Measurements from ENCODE around the gene COL8A1. TPM values are rescaled to one million over a fixed set of nuclear protein-coding genes. Genes with fewer than 3 reads are reported as not detected.
A peak's percentile ranks its signal among the peaks of the same experiment; 100 is the strongest.

COL8A1 gene
- total RNA-seq, 1 donor from 2014 or later = 0.75 TPM

DNA sequence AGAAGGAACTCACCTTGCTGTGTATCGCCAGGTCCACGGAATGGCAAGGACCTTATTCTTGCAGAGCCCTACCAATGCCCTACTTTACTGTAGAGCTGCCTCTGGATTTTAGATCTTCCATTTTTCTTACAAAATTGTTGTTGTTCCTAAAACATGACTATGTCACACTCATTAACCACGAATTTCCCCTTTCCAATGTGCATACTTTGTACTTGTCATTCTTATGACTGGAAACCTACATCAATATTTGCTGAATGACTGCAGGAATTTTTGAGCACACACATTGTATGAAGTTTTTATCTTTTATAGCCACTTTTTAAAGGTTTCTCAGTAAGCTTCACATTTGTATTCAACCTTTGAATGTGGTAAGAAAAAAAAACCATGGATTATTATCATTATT lies 143.4 kb downstream of the COL8A1 start:
- no peak for DNase-seq (ENCODE audit: low spot score)
- no peak for ATAC-seq

DNA sequence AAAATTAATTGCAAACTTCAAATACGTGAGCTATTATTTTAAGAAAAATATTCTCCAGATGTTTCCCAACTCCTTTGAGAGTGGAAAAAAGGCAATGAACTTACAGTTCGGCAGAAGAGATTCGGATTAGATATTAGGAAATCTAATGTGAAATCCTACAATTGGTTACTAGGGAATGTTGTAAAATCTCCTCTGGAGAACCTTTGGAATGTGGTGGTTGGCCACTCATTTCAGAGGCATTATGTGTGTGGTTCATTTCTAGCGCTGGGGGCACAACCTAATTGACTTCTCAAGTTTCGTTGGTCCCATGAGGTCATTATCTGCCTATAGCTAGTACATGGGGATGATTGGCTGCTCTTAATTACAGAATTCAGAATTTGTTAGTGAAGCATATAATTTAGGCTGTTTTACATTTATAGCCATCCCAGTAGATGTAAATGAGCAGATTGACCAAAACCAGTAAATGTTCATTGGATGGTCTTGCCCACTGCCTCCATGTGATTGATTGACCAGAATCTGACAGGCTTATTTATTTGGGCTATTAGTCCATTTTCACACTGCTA lies 144.7 kb downstream of the COL8A1 start:
- ATAC-seq = no peak

DNA sequence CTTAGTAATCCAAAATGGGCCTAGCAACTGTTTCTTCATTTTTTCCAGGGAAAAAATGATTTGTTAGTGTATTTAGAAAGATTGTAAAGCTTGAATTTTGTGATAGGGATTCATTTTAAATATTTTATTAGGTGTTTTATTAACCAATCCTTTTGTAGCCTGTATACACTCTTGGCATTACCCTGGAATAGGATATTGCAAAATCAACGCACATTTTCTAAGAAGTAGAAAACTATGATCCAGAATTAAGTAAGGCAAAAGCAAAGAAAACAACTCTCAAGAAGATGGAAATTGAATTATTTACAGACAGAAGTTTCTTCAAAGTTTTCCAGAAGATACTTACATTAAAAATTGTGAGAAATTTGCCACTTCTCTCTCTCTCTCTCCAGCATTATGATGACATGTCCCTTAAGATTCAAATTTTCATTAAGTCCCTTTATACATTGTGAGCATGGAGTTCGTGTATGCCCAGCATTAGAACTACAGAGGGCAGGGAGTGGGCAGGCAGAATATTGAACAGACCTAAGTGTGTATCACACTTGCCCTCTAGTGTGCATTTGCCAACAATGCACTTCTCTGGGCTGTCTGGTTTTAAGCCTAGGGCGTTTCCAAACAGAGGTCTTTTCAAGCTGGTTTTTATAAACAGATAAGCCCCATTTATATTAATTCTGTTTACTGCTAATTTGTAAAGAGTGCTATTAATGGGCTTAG lies 150.8 kb downstream of the COL8A1 start:
- peak; percentile 97 for ATAC-seq
- DNase-seq (ENCODE audit: low spot score) = no peak

More for the DNA sequence above, 144.7 kb downstream of the COL8A1 start:
- DNase-seq (ENCODE audit: low spot score) = no peak

DNA sequence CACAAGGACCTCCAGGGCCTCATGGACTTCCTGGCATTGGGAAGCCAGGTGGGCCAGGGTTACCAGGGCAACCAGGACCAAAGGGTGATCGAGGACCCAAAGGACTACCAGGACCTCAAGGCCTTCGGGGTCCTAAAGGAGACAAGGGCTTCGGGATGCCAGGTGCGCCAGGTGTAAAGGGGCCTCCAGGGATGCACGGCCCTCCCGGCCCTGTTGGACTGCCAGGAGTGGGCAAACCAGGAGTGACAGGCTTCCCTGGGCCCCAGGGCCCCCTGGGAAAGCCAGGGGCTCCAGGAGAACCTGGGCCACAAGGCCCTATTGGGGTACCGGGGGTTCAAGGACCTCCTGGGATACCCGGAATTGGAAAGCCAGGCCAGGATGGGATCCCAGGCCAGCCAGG lies 156.1 kb downstream of the COL8A1 start:
- no peak for ATAC-seq
- no peak for DNase-seq (ENCODE audit: low spot score)

DNA sequence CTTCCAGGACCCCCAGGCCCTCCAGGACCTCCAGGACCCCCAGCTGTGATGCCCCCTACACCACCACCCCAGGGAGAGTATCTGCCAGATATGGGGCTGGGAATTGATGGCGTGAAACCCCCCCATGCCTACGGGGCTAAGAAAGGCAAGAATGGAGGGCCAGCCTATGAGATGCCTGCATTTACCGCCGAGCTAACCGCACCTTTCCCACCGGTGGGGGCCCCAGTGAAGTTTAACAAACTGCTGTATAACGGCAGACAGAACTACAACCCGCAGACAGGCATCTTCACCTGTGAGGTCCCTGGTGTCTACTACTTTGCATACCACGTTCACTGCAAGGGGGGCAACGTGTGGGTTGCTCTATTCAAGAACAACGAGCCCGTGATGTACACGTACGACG lies 157.2 kb downstream of the COL8A1 start:
- DNase-seq (ENCODE audit: low spot score) (no peak), ATAC-seq (no peak)

DNA sequence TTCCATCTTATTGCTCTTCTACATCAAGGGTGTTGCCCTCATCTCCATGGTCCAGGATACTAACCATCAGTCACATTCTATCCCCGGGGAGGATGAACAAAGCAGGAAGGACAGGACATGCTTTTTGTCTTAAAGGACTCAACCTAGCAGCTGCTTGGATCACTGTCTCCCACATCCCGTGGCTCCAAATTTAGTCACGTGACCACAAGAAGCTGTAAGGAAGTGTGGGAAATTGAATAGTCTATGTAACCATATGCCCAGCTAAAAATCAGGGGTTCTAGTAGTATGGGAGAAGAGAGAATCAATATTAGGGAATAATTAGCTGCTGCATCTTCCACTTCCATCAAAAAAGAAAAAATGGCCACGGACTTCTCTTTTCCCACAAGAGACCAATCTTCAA lies 161.0 kb downstream of the COL8A1 start:
- ATAC-seq (no peak), DNase-seq (ENCODE audit: low spot score) (no peak)

DNA sequence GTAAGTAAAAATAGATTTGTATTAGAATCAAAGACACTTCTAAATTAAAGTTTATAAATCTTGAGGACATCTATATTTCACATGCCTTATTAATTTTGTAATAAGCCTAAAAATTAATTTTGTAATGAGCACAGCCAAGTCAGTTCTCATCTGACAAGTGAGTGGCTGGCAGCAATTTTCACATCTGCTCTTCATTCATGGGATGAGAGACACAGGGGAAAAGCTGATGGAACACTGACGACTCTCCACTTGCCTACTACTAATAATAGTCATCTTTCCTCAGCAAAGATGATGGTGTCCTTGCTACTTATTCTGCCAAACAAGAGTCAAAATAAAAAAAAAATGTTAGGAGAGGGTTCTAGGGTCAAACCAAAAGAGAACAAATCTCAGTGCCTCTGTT lies 164.9 kb downstream of the COL8A1 start:
- ATAC-seq (no peak), DNase-seq (ENCODE audit: low spot score) (no peak)

DNA sequence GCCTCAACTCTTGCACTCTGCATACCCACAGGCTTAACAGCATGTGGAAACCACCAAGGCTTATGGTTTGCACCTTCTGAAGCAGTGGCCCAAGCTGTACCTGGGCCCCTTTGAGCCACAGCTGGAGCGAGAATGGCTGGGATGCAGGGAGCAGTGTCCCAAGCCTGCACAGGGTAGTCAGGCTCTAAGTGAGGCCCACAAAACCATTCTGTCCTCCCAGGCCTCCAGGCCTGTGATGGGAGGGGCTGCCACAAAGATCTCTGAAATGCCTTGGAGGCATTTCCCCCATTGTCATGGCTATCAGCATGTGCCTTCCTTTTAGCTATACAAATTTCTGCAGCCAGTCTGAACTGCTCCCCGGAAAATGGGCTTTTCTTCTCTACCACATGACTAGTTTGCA lies 166.8 kb downstream of the COL8A1 start:
- ATAC-seq (no peak), DNase-seq (ENCODE audit: low spot score) (no peak)

DNA sequence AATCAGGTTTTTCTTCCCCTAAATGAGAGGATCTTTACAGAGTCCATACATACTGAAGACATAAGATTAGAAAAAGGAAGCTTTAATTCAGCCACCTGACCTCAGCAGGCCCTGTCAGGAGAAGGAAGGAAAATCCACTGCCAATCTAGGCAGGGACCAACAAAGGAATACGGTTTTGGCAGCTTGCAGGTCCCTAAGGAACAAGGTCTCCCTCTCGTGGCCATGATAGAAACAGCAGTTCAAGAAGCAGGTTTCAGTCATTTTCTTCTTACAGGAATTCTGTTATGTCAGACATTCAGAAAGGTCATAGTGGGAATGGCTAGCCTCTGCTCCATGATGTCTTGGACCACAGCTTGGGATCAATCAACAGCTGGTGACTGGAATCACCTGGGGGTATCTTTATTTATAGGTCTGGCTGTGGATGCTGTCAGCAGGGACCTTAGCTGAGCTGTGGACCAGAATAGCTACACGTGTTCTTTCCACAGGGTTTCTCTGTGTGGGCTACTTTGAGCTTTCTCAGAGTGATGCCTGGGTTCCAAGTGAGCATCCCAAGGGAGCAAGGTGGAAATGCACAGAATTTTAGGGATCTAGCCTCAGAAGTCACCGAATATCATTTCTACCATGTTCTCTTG lies 169.9 kb downstream of the COL8A1 start:
- DNase-seq (ENCODE audit: low spot score) (no peak), ATAC-seq (peak; percentile 93)

DNA sequence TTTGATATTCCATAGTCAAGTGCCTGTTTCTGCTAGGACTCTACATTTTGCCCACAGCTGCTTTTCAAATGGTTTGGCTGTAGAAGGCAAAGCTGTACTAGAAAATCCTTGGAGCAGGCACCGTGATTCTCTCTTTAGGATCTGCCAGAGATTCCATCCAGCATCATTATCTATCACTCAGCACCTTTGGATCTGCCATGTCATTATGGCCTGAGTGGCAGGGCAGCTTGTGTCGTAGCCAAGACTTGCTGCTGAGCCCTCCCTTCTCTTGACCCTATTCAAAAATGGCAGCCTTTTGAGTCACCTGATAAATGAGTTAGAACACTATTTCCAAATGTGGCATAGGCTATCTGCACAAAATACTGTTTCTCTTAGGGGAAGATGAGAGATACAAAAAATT lies 171.2 kb downstream of the COL8A1 start:
- DNase-seq (ENCODE audit: low spot score) = no peak
- no peak for ATAC-seq

DNA sequence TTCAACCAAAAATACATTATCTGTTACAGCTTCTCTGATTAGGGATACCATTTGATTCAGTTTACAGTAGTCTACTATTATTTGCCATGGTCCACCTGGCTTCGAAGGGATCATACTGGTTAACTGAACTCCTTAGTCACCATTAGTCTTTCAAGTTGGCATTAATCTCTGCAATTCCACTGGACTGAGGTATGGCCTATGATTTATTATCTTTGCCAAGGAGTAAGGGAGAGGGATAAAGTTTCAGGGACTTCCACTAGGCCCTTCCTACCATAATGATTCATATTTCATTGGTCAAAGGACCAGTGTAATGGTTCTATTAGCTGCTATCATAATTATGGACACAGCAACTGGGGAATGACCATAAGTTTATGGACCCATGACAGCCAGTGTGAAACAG lies 172.0 kb downstream of the COL8A1 start:
- DNase-seq (ENCODE audit: low spot score) (no peak), ATAC-seq (no peak)

DNA sequence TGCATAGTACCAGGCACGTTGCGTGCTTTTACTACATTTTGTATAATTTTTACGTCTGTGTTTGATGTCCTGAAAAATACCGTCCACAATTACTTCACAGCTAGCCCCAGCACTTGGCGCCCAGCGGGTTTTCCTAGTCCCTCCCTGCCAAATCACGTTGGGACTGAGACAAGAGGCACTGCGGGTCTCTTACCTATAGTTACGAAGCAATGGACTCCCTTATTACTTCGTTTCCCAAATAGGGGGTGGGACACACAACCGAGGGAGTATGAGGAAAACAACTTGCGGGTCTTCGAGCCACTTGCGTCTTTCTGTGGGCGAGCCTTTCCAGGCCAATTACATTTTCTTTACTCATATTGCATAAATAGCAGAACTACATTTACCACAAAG lies 178.6 kb downstream of the COL8A1 start:
- ATAC-seq (peak; percentile 9), DNase-seq (ENCODE audit: low spot score) (no peak)

DNA sequence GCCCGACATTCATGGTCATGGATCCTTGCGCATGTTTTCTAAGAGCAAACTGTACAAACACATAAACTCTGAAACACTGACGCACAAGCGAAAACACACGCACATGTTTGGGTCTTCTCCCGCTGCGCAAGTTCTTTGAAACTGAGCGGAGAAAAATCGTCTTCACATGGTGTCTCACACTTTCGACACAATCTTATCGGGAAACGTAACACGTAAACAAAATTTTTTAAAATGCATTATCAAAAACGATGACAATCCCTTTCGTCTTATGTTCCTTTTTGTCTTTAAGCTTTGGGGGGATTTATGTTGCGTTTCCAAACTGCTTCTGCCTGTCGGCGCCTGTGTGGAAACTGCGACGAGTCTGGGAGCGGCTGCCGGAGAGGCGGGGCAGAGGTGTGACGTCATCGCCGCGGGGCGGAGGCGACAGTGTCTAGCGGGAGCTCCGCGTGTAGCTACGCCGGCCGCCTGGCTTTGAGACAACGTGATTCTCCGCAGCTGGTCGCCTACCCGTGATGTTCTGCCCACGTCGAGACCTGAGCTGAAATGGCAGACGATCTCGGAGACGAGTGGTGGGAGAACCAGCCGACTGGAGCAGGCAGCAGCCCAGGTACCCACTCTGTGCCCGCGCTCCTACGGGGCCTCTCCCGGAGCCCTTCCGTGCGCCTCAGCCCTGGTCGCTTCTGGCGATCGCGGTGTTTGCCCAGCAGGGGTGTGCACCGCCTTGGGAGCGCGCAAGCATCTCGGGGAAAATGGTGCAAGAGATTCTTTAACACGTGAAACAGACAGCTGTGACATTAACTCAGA lies 179.2 kb downstream of the COL8A1 start, which contains the start of gene CMSS1:
TSS of gene CMSS1 (plus strand) at position 426 of the 804 bp plus-strand sequence.
- DNase-seq (ENCODE audit: low spot score) (peak; percentile 93), ATAC-seq (peak; percentile 98)

DNA sequence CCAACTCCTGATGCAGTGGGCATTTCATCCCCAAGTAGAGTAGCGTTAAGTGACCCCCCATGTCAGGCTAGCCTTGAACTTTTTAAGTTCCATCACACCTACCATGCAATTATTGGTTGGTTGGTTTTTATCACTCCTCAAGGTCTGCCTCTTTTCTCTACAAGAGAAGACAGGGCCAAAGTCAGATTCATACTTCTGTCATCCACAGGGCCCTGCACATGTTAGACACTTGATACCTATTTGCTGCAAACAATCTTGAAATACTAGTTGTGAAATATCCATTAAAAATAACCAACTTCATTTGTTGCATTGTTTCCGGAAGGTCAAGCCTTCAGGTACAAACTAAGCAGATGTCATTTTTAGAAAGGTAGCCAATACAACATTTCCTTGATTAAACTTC lies 180.4 kb downstream of the COL8A1 start:
- DNase-seq (ENCODE audit: low spot score) = no peak
- no peak for ATAC-seq

DNA sequence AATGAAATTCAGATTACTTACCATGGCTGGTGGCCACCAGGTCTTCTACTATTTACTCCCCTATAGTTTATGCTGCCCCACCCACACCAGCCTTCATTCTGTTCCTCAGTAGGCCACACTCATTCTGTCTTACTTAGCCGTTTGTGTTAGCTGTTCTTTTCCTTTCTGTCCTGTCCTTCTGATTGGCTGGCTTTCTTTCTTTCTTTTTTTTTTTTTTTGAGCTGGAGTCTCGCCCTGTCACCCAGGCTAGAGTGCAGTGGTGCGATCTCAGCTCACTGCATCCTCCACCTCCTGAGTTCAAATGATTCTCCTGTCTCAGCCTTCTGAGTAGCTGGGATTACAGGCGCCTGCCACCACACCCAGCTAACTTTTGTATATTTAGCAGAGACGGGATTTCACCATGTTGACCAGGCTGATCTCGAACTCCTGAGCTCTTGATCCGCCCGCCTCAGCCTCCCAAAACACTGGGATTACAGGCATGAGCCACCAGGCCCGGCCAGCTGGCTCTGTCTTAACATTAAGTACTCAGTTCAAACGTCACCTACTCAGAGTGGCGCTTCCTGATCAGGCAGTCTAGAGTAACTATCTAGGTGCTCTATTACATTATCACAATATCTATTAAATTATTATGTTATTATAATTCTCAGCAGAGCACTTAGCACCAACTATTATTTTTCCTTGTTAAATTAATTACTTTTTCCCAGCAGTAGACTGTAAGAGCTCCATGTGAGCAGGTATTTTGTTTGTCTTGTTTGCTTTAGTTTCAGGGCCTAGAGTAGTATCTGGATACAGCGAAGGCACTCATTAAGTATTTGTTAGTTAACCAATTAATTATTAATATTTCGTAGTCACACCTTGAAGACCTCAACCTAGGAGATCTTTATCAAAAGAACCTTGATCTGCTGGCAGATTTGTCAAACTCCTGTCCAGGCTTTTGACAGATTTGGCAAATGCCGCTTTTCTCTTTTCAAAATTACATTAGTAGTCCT lies 185.6 kb downstream of the COL8A1 start:
- DNase-seq (ENCODE audit: low spot score) (no peak), ATAC-seq (peak; percentile 45)

DNA sequence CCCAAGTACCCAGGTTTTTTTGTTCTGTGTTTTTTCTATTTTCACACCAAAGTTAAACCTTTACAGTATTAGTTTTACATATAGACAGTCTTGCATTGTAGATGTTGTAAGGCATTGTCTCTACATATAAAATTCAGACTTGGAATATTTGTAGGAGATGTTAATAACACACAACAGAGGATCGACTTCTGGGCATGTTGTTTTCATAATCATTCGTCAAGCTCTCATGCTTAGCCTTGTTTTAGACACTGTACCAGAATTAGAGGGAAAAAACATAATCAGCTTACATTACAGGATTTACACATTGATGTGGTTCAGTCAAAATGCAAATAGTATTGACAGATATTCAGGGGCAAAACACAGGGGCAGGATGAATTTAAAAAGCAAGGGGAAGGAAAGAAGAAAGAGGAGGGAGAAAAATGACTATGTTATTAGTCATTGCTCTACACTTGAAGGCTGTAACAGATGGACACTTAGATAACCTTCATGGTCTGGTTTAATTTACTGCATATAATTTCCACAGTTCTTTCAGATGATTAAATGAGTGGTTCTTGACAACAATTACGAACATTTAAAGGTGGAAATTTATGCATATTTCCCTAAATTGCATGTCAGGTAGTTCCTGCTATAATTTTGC lies 186.7 kb downstream of the COL8A1 start:
- no peak for ATAC-seq
- DNase-seq (ENCODE audit: low spot score) = no peak

DNA sequence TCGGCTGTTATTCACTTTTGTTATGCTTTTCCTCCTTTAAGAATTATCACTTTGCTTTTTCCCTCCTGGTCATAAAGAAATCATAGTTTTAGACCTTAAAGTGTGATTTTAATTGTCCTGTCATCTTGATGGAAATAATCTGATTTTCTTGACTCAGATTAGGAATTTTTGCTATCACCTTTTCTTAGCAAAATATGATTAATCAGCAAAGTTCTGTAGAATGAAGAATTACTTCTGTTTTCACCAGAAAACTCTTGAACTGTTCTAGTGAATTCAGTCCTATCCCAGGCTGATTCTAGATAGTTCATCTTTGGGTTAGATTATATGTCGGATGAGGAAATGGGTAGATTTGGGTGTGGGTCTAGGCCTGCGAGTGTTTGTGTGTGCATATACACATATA lies 191.4 kb downstream of the COL8A1 start:
- ATAC-seq (no peak), DNase-seq (ENCODE audit: low spot score) (no peak)

DNA sequence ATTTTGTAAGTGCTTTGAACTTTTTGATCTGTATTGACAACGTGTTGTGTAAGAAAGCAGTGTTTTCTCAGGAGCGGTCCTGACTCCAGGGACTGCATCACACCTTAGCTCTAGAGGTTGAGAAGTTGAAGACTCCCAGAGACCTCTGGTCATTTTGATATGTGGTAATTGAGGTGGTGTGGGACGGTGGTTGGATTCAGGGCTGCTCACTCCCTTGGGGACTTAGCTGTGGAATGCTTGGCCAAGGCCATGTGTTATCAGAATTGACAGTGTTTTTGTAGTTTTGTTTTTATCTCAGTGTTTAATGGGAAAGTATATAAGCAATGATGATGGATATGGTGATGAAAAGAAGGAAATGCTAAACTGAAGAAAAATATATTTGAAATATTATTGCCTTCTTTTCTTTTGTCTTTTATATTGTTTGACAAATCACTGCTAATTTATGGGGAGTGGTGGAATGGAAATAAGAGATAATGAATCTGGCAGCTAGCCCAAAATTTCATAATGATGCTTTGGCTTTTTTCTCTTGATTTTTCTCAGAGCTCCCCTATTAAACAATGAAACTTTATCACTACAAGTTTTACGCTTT lies 195.3 kb downstream of the COL8A1 start:
- DNase-seq (ENCODE audit: low spot score) (no peak), ATAC-seq (no peak)

DNA sequence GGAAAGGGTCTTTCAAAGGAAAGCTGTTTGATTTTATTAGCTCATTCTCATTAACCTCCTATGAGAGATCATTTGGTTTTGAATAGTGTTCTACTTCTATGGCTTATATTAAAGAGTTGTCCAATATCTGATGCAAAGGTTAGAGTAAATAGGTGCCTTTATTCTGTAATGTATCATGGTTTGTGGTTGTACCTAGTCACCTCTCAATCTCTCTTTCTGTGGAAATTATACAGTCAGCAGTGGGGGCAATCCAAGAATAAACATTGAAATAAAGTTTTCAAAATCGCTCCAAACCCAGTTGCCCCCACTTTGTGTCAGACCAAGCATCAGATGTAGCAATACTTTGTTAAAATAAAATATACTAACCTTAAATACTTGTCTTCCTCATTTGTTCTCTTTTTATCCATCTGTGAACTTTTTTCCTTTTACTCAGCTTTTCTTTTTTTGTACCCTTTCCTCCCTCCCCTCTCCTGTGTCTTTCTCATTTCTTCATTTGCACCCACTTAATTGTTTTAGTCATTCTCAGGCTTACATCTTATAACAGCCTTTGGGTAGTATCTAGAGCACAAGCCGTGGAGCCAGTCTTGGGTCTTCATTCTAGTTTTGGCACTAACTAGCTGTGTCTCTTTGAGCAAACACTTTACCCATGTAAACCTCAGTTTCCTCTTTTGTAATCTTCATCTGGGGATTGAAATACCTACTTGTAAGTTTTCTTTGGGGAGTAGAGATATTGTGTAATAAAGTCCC lies 196.0 kb downstream of the COL8A1 start:
- ATAC-seq = no peak

More for the DNA sequence above, 196.0 kb downstream of the COL8A1 start:
- DNase-seq (ENCODE audit: low spot score) = no peak

Measured in left lobe of liver (tissue), 2 donors.